Uterus (tissue), 2 donors: Measurements from ENCODE around the gene KIAA1549.

ENCODE experiments used
- POLR2A ChIP-seq, 2 donors: fragments of 450-650 bp; IDR thresholded peaks; one replicate each; pipeline ENCODE4 v1.6.1; 2016; ENCODE audit warnings: antibody characterized with exemption in 2 of 2, mild to moderate bottlenecking in 1 of 2, moderate library complexity in 1 of 2
- TF ChIP-seq, protein P1 (sequence below), 4 experiments: fragments of 200-600 bp in 2 of 4; fragments of 450-650 bp in 2 of 4; sonication (generic) in 2 of 4; IDR thresholded peaks; one replicate each; pipeline ENCODE4 v1.5.1; 2016 to 2019; ENCODE audit warnings: antibody characterized with exemption in 4 of 4, mild to moderate bottlenecking in 2 of 4, moderate library complexity in 1 of 4

- TF ChIP-seq, protein P1, sequence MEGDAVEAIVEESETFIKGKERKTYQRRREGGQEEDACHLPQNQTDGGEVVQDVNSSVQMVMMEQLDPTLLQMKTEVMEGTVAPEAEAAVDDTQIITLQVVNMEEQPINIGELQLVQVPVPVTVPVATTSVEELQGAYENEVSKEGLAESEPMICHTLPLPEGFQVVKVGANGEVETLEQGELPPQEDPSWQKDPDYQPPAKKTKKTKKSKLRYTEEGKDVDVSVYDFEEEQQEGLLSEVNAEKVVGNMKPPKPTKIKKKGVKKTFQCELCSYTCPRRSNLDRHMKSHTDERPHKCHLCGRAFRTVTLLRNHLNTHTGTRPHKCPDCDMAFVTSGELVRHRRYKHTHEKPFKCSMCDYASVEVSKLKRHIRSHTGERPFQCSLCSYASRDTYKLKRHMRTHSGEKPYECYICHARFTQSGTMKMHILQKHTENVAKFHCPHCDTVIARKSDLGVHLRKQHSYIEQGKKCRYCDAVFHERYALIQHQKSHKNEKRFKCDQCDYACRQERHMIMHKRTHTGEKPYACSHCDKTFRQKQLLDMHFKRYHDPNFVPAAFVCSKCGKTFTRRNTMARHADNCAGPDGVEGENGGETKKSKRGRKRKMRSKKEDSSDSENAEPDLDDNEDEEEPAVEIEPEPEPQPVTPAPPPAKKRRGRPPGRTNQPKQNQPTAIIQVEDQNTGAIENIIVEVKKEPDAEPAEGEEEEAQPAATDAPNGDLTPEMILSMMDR (IDR thresholded peaks at IDR 0.05): no peak
- TF ChIP-seq POLR2A (IDR thresholded peaks at IDR 0.05): no peak
These were observed 101.8 kb downstream of the KIAA1549 start for GRCh38 chr7:138879356-138879755.
